ENCODE data around the gene ZYG11A.

GRCh38 chr1:52836035-52836434, 6.5 kb upstream of the ZYG11A start:
- TF ChIP-seq POLR2AphosphoS5 (IDR thresholded peaks at IDR 0.05; ENCODE audit: borderline replicate concordance, low read depth, low read length) (no peak), EZH2 (IDR thresholded peaks at IDR 0.05) (no peak)

All from SK-N-MC (cell line).